HG03139 (cell line): ENCODE data around the gene LRRC8C.
"Not testable (repeated sequence)": the region's sequence is repeated elsewhere in the genome, so short reads cannot be mapped to it uniquely, and the experiment has no call there.

ENCODE experiments used
- ATAC-seq: cut with Tn5 transposase; IDR thresholded peaks from one replicate; pipeline ENCODE4 v1.9.1; 2021; ENCODE audit not compliant: unreplicated experiment

Gene LRRC8C

DNA sequence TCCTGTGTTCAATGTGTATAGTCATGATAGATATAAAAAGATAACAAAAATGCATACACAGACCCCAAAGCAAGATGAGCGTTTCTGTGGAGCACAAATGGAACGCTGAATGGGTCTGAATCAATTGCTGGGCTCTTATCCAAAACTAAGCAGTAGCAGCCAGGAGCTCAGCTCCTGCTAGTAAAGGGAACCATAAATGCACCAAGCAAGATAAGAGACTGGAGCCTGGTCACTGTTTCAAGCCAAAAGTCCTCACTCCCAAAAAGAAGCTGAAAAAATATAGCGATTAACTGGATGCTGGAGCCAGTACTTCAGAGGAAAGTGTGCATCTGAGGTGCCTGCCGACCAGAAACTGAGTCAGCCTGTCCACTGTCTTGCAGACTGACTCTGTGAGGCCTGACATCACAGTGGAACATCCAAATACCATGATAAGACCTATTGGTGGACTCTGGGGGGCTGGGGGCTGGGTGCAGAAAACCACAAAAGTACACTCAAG is 68.9 kb downstream of the LRRC8C start:
- ATAC-seq = no peak

GRCh38 chr1:89702520-89703045 is 69.7 kb downstream of the LRRC8C start:
- no peak for ATAC-seq

GRCh38 chr1:89703469-89703868 is 70.5 kb downstream of the LRRC8C start:
- ATAC-seq = no peak

DNA sequence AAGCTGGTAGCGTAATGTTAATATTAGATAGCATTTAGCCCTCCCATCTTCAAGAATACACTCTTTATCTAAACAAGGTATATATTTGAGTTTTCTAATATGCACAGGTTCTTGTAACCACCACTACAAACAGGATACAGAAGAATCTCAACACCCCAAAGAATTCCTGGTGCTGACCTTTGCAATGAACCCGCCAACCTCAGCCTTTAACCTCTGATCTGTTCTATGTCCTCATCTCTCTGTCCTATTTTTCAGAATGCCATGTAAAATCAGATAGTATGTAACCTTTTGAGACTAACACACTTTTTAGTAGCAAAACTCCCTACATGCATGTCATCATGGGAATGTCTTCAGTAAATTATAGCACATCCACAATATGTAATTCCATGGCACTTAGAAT is 71.1 kb downstream of the LRRC8C start:
- ATAC-seq = no peak

GRCh38 chr1:89704885-89705284 is 72.0 kb downstream of the LRRC8C start:
- ATAC-seq = not testable (repeated sequence)

DNA sequence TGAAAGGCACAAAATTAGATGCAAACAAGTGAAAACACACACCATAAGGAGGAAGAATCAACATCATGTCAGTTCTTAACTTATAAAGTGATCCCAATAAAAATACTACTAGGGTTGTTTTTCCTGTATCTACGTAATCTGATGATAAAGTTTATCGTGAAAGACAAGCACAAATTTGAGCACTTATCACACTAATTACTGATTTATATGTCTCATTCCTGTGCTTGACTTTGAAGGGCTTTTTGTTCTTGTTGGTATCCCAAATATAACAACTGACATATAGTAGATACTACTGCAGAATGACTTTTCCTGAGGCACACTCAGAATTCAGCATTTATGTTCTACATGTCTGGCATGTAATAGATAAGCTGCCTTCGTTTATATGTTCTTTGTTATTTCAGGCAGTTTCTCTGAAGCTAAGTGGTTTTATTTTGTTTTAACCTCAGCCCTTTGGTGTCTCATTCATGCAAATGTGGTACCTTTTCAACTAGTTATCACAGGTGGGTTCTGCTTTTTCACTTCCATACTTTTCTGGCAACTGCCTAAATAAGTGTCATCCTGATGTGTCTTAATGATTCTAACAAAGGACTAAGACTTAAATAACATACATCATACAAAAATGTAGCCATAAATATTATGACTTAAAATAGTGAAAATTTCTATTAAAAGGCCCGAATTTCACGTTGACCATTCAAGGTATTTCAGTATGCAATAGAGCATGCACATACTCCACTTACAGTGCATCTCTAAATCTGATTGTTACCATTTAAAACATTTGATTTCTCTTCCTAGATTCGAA is 73.2 kb downstream of the LRRC8C start:
- ATAC-seq = no peak

- no peak for ATAC-seq
Observed at GRCh38 chr1:89706700-89707012, 73.7 kb downstream of the LRRC8C start.

DNA sequence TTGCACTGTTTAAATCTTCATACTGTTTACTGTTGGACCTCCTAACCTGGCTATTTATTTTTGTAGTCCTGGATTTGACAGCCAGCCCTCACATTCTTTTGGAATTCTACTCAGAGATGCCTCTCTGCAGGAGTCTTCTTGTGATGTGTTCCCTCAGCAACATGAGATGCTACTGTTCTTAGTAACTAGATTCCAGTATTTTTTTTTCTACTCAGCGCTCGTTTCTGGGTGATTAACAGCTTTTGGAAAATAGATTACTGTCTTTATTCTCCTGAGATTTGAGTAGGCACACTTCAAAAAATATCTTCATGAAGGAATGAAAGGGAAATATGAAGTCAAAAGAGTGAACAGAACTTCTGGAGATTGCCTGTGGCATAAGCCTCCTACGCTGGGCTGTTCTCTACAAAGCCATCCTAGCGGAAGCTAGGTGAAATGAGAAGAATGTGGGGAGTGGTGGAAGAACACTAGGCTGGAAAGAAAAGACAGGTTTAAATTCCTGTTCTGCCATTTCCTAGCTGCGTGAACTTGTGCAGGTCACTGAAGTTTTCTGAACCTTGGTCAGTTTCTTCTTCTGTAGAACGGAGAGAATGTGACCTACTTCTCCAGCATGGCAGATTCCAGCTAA is 75.9 kb downstream of the LRRC8C start:
- ATAC-seq = no peak

GRCh38 chr1:89710498-89711139 is 77.7 kb downstream of the LRRC8C start:
- no peak for ATAC-seq

DNA sequence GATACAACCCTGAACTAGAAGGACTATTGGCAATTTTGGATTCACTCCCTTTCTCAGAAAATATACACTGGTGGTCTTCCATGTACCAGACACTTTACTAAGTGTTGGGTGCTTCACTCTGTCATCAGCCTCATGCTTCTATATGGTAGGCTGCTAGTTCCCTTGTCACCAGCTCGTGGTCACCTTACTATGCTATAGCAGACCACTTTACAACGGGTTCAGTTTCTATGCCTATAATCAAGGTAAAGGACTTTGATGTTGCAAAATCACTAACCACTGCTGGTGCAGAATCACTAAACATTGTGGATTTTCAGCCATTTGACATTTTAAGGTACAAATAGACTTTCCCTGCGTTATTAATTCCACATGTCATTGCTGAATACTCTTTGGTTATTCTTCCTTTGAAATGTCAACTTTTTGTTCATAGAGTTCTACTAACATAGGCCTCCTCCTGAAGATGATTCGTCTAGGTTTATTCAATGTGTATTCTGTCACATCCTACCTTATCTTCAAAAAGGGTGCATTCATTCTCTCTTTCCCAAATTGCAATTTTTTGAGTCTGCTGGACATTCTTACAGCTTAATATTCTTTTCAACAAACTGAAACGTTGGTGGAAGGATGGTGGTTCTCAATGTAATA is 78.3 kb downstream of the LRRC8C start:
- ATAC-seq = no peak

DNA sequence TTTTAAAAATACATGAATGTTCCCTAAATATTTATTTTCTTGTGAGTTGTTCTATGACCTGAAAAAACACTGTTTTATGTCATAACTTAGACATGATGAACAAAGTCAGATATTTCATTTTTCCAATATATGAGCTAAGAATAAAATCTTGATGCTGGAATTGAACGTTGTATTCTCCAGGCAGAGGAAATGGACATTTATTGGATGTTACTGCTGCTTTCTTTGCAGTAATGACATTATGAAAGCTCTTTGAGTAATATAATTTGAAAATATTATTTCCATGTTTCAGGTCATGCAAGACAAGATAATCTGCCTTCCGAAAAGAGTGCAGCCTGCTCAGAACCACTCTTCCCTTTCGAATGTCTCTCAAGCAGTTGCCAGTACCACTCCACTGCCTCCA is 79.5 kb downstream of the LRRC8C start:
- no peak for ATAC-seq

GRCh38 chr1:89715677-89716076 is 82.8 kb downstream of the LRRC8C start:
- ATAC-seq = no peak

GRCh38 chr1:89719502-89720306 is 86.8 kb downstream of the LRRC8C start:
- ATAC-seq = peak; percentile 90

DNA sequence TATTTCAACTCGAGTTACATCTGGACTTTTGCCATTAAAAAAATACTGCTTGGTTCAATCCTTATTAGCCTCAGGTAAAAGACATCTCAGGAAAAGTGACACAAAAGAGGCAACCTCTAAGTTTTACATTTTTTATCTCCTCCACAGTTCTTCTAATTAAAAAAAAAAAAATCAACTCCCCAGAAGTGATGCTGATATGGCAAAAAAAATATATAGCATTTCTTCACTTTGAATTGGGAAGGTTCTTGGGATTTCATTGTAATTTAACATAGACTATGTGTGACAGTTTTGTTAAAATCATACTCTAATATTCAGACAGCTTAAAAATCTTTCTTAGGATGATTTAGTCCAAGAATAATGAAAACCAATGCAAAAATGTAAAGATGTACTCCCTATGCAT is 87.9 kb downstream of the LRRC8C start:
- no peak for ATAC-seq

DNA sequence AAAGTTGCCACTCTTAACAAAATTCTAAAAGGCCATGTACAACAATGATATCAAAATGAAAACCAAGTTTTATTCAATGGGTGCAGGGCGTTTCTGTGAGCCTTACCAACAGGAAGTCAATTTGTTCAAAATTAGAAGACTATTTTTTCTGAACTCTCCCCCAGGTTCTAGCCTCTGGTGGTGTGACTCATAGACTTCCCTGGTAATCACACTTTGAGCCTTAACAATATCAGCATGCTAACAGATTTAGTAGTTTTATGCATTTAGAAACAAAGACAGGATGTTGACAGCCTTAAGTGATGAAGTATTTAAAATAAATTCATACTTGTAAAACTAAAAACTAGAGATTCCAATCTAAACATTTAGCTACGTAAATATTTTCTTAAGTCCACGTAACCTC is 88.4 kb downstream of the LRRC8C start:
- no peak for ATAC-seq

- no peak for ATAC-seq
Observed at GRCh38 chr1:89723144-89723543, 90.2 kb downstream of the LRRC8C start.

GRCh38 chr1:89723863-89724262 is 90.9 kb downstream of the LRRC8C start:
- ATAC-seq = no peak

- peak; percentile 79 for ATAC-seq
Observed at GRCh38 chr1:89724369-89725010, 91.6 kb downstream of the LRRC8C start.

DNA sequence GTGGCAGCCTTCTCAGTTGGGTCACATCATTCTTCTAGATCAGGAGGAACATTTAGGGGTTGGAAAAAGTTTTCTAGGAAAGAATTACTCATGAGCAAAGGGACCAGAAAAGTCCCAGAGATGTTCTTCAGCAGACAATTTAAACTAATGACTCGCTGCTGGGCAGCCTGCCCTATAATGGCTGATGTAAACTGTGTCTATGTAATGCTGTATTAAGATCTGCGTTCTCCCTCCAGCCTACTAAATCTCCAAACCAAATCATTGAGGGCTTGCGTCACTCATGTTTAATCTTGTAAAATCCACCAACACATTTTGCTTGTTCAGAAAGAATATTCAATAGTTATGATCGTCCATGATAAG is 92.1 kb downstream of the LRRC8C start:
- no peak for ATAC-seq

- no peak for ATAC-seq
Observed at GRCh38 chr1:89725631-89726030, 92.7 kb downstream of the LRRC8C start.
